Endothelial cell (in vitro differentiated cells): Measurements from ENCODE around the gene BHLHA15. TPM values are rescaled to one million over a fixed set of nuclear protein-coding genes. Genes with fewer than 3 reads are reported as not detected.

Experiments used
- DNase-seq: peaks from one replicate; pipeline ENCODE4 v3.0.0; 2021; ENCODE audit warnings: low spot score
- H3K27ac Mint-ChIP-seq: one replicate; pipeline ENCODE4 v1.8.0; 2021; ENCODE audit warnings: mixed read lengths, inconsistent platforms; ENCODE audit not compliant: unreplicated experiment
- H3K27me3 Mint-ChIP-seq: one replicate; pipeline ENCODE4 v1.8.0; 2021; ENCODE audit warnings: mild to moderate bottlenecking, moderate library complexity, mixed read lengths, inconsistent platforms; ENCODE audit not compliant: unreplicated experiment
- H3K36me3 Mint-ChIP-seq: one replicate; pipeline ENCODE4 v1.8.0; 2021; ENCODE audit warnings: mild to moderate bottlenecking, low read depth, mixed read lengths, inconsistent platforms; ENCODE audit not compliant: unreplicated experiment
- H3K4me1 Mint-ChIP-seq: one replicate; pipeline ENCODE4 v1.8.0; 2021; ENCODE audit warnings: mild to moderate bottlenecking, mixed read lengths, inconsistent platforms; ENCODE audit not compliant: unreplicated experiment
- H3K4me3 Mint-ChIP-seq: one replicate; pipeline ENCODE4 v1.8.0; 2021; ENCODE audit warnings: mild to moderate bottlenecking, mixed read lengths, inconsistent platforms; ENCODE audit not compliant: unreplicated experiment
- H3K9me3 Mint-ChIP-seq: one replicate; pipeline ENCODE4 v1.8.0; 2021; ENCODE audit warnings: mixed read lengths, inconsistent platforms; ENCODE audit not compliant: unreplicated experiment
- CTCF ChIP-seq: fragments of 200-600 bp; sonication (generic); IDR thresholded peaks from one replicate; pipeline ENCODE4 v1.5.0; 2021; ENCODE audit warnings: antibody characterized with exemption; ENCODE audit not compliant: unreplicated experiment
- total RNA-seq: library from RNA; stranded (reverse); fragmentation: NEBNext Ultra II Directional; extraction: Animal tissue kit (Norgen Biotek cat#: 25700); gene quantifications from one replicate; pipeline ENCODE4 v1.2.1, GENCODE V29; 2021; ENCODE audit not compliant: unreplicated experiment

BHLHA15 gene
- total RNA-seq, 1 donor from 2014 or later = 1.2 TPM

DNA sequence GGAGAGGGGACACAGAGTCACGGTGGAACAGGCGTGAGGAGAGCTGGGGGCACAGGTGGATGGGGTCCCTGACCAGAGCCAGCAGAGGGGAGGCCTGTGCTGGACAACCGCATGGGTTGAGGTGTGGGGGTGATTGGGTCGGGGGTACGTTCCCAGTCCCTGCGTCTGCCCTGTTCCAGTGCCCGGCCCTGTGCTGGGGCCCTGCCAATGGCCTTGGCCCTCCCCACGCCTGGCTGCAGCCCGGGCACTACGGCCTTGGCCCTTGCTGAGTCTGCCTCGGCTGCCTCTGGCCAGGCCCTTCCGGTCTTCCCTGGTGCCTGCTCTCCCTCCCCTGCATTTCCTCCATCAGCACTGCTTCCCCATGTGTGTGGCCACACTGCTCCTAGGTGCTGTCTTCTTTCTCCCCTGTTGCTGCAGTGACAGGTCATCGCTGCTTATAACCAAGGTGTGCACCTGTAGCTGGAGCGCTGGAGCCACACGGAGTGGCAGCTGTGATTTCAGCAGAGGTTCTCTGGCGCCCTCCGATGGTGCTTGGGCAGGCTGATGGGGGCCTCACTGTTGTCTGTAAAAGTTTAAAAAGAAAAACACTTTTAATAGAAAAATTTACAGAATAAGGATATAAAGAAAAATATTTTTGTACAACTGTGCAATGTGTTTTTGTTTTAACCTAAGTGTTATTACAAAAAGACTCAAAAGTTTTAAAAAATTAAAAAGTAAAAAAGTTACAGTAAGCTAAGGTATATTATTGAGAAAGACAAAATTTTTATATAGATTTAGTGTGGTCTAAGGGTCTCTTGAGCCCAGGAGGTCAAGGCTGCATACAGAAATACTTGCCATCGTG lies 45.2 kb upstream of the BHLHA15 start:
- H3K9me3 Mint-ChIP-seq = no peaks in the 10 kb centered on the region

DNA sequence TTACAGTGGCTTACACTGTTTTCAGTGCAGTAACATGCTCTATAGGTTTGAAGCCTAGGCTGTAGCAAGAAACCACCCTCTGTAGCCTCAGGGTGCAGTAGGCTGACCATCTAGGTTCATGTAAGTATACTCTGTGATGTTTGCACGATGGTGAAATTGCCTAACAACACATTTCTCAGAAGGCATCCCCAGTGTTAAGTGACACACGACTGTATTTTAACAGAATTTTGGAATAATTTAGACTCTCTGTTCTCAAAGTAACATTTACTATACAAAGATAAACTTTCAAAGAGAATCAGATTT lies 44.6 kb upstream of the BHLHA15 start:
- no peak overlapping the region for H3K27ac Mint-ChIP-seq
- no peaks in the 10 kb centered on the region for H3K9me3 Mint-ChIP-seq
- no peak overlapping the region for H3K4me3 Mint-ChIP-seq
- TF ChIP-seq CTCF = no peak
- H3K36me3 Mint-ChIP-seq = peaks cover 21% of the 10 kb centered on the region
- no peak for DNase-seq
- peaks cover 8% of the 10 kb centered on the region for H3K4me1 Mint-ChIP-seq
- H3K27me3 Mint-ChIP-seq = peaks cover 6% of the 10 kb centered on the region

More for the DNA sequence above, 45.2 kb upstream of the BHLHA15 start:
- H3K36me3 Mint-ChIP-seq = peaks cover 15% of the 10 kb centered on the region
- H3K27ac Mint-ChIP-seq = no peak overlapping the region
- H3K27me3 Mint-ChIP-seq = peaks cover 6% of the 10 kb centered on the region
- H3K4me1 Mint-ChIP-seq = peaks cover 8% of the 10 kb centered on the region
- peak; percentile 74 for DNase-seq
- H3K4me3 Mint-ChIP-seq = no peak overlapping the region
- peak; percentile 30 for TF ChIP-seq CTCF

DNA sequence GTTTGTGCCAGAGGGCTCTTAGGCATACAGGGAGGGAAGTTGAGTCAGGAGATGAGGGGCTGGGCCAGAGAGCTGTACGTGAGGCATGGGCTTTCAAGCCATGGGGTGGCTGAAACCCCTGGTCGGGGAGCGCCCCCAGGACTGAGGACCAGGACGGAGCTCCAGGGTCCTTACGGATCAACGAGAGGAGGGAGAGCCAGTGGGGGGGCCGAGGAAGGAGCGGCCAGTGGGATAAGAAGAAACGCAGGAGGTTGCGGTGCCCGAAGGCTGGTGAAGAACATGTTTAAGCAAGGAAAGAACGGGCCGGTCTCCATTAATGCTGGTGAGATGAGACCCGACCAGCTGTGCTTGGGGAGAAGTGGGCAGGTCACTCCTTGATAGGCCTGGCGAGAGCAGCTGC lies 43.6 kb upstream of the BHLHA15 start:
- Mint-ChIP-seq H3K4me3 (peak overlapping the region; percentile 43), H3K9me3 (no peaks in the 10 kb centered on the region), H3K4me1 (peaks cover 5% of the 10 kb centered on the region), H3K27ac (peak overlapping the region; percentile 54), H3K27me3 (peaks cover 8% of the 10 kb centered on the region), H3K36me3 (peaks cover 25% of the 10 kb centered on the region)
- TF ChIP-seq CTCF = no peak
- no peak for DNase-seq

DNA sequence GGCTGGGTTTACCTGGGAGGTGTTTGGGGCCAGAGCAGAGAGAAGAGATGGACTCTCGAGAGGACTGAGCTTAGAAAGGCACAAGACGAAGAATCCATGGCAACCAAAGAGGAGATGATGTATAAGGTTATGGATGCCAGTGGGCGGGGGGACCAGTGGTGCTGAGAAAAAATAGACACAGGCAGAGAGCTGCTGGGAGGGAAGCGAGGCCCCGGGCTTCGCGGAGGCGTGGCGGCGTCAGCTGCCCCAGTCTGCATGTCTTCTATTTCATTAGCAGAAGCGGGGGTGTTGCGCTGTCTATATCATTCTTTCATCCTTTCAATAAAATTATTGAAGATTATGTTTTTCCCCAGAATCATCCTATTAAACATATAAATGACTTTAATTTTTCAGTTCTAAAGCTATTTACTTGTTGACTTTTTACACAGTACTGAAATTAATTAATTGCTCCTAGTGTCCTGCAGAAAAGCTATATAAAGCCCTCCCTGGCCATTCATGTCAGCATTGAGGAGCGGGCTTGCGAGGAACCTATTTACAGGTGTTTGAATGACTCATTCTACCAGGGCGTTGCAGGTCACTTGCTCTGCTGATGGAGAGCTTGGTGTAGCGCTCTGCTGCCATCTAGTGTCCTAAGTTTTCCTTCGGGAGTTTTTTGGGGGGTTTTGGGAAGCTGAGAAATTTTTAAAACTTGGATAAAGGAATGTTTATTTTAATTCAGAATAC lies 42.9 kb upstream of the BHLHA15 start:
- Mint-ChIP-seq H3K27ac (no peak overlapping the region), H3K27me3 (peaks cover 8% of the 10 kb centered on the region)
- no peak for TF ChIP-seq CTCF

More for the DNA sequence above, 42.9 kb upstream of the BHLHA15 start:
- Mint-ChIP-seq H3K4me3 (no peak overlapping the region), H3K9me3 (no peaks in the 10 kb centered on the region), H3K4me1 (peaks cover 3% of the 10 kb centered on the region), H3K36me3 (peaks cover 25% of the 10 kb centered on the region)
- DNase-seq = peak; percentile 41
